HepG2 (cell line): Measurements from ENCODE around the gene ZNF440. TPM values are rescaled to one million over a fixed set of nuclear protein-coding genes. Genes with fewer than 3 reads are reported as not detected.
A peak's percentile ranks its signal among the peaks of the same experiment; 100 is the strongest.

ENCODE experiments used
- FOXO1 ChIP-seq: sonication (generic); formaldehyde crosslinking; IDR thresholded peaks from 2 replicates; pipeline ENCODE4 v1.4.0; 2020; ENCODE audit warnings: missing genetic modification reagents
- GLMP ChIP-seq: sonication (generic); formaldehyde crosslinking; IDR thresholded peaks from 2 replicates; pipeline ENCODE4 v1.9.0; 2021; ENCODE audit warnings: missing genetic modification reagents, mild to moderate bottlenecking, borderline replicate concordance
- POGZ ChIP-seq: sonication (generic); formaldehyde crosslinking; IDR thresholded peaks from 2 replicates; pipeline ENCODE4 v1.4.0; 2020; ENCODE audit warnings: mild to moderate bottlenecking, missing genetic modification reagents
- PRDM10 ChIP-seq: sonication (generic); formaldehyde crosslinking; IDR thresholded peaks from 2 replicates; pipeline ENCODE4 v1.4.0; 2020; ENCODE audit warnings: low read depth, missing genetic modification reagents
- ZNF331 ChIP-seq: sonication (generic); formaldehyde crosslinking; IDR thresholded peaks from 2 replicates; pipeline ENCODE4 v1.4.0; 2020; ENCODE audit warnings: missing genetic modification reagents
- polyA plus RNA-seq, 8 experiments: library from polyadenylated mRNA; depleted of rRNA in 3 of 8; stranded (reverse) in 7 of 8; unstranded in 1 of 8; fragments of >200 nt; fragmentation: Illumina TruSeq in 4 of 8; extraction: Trizol in 4 of 8; gene quantifications; 2 replicates each; pipeline versions ENCODE4 v1.2.1 to v1.2.3, GENCODE V29; 2011 to 2016; ENCODE audit warnings: low read depth in 4 of 8, missing spikeins in 1 of 8, mixed read lengths in 1 of 8; ENCODE audit not compliant: insufficient read depth in 1 of 8
- total RNA-seq, 5 experiments: library from RNA; depleted of rRNA; stranded (reverse); fragments of >200 nt; fragmentation: Illumina TruSeq; extraction: Trizol; gene quantifications; 2 replicates each; pipeline ENCODE4 v1.2.3, GENCODE V29; 2016; ENCODE audit warnings: low read depth in 1 of 5

ZNF440 gene
- total and polyA plus RNA-seq, 2 of the 13 experiments (the other 11 are each of a cell fraction or from before 2014, with no cell fraction given), result 2.7 to 12.4 TPM

GRCh38 chr19:11798391-11799330 lies 15.4 kb upstream of the ZNF440 start, which contains the start of gene ZNF491 (continued):
- TF ChIP-seq PRDM10 (CRISPR knock-in tag), result peak; percentile 70; the same call in 1 of the 2 replicates
- no peak for TF ChIP-seq GLMP (CRISPR knock-in tag)
- TF ChIP-seq FOXO1 (CRISPR knock-in tag), result 0 out of 2 replicates have a peak, but pooled peaks have one; percentile 22
- TF ChIP-seq ZNF331 (CRISPR knock-in tag), result no peak
- TF ChIP-seq POGZ (CRISPR knock-in tag), result no peak
